Body of pancreas (tissue), 4 donors: ENCODE data around the gene HPF1.
"Not testable (repeated sequence)": the region's sequence is repeated elsewhere in the genome, so short reads cannot be mapped to it uniquely, and the experiment has no call there.

Experiments
- POLR2A ChIP-seq, 3 donors: fragments of 450-650 bp; IDR thresholded peaks; one replicate each; pipeline ENCODE4 v1.6.1; 2016; ENCODE audit warnings: antibody characterized with exemption in 3 of 3, mild to moderate bottlenecking in 2 of 3
- TF ChIP-seq, protein P1 (sequence below), 7 experiments: fragments of 450-650 bp in 4 of 7; fragments of 200-600 bp in 3 of 7; sonication (generic) in 3 of 7; IDR thresholded peaks; one replicate each; pipeline ENCODE4 v1.5.1; 2016 to 2019; ENCODE audit warnings: antibody characterized with exemption in 7 of 7

GRCh38 chr4:169806770-169807169, 49.0 kb upstream of the HPF1 start:
- TF ChIP-seq, protein P1, sequence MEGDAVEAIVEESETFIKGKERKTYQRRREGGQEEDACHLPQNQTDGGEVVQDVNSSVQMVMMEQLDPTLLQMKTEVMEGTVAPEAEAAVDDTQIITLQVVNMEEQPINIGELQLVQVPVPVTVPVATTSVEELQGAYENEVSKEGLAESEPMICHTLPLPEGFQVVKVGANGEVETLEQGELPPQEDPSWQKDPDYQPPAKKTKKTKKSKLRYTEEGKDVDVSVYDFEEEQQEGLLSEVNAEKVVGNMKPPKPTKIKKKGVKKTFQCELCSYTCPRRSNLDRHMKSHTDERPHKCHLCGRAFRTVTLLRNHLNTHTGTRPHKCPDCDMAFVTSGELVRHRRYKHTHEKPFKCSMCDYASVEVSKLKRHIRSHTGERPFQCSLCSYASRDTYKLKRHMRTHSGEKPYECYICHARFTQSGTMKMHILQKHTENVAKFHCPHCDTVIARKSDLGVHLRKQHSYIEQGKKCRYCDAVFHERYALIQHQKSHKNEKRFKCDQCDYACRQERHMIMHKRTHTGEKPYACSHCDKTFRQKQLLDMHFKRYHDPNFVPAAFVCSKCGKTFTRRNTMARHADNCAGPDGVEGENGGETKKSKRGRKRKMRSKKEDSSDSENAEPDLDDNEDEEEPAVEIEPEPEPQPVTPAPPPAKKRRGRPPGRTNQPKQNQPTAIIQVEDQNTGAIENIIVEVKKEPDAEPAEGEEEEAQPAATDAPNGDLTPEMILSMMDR (IDR thresholded peaks at IDR 0.05): not testable (repeated sequence)
- TF ChIP-seq POLR2A (IDR thresholded peaks at IDR 0.05): not testable (repeated sequence)
